NT2/D1 (cell line): ENCODE measurements around the gene G6PD.

Source experiments
- SUZ12 ChIP-seq: IDR thresholded peaks from 2 replicates; pipeline ENCODE4 v1.6.1; 2011; ENCODE audit not compliant: insufficient read length, insufficient read depth; ENCODE audit errors: extremely low read depth
- YY1 ChIP-seq: IDR thresholded peaks from 2 replicates; pipeline ENCODE4 v1.6.1; 2011; ENCODE audit not compliant: insufficient read length, insufficient read depth

DNA sequence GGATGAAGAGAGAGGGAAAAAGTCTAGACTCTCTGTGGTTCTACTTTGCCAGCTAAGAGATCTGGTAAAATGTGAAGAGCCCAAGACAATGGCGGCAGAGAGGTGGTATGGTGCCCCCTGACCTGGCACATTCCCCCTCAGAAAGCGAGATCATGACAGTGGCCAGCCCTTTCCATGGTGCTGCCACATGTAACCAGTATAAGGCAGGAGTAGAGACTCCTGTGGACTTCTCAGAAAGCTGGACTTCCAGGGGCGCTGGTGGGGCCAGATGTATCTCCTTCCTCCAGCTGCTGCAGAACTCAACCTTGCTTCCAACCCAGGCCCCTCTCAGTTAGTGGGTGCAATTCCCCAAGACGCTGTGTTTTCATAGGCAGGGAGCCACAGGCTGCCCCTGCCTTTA is 47.8 kb upstream of the G6PD start:
- TF ChIP-seq YY1 (no peak), SUZ12 (no peak)
